Omental fat pad (tissue), 4 donors: ENCODE results near the gene SPACA6. TPM values are rescaled to one million over a fixed set of nuclear protein-coding genes. Genes with fewer than 3 reads are reported as not detected.

ENCODE experiments used
- ATAC-seq: fragments of 150-250 bp; one replicate; pipeline ENCODE4 v1.9.1; 2016; ENCODE audit warnings: mild to moderate bottlenecking, moderate library complexity; ENCODE audit not compliant: low FRiP score
- DNase-seq: peaks from one replicate; pipeline ENCODE4 v3.0.0-alpha.2; 2019; ENCODE audit warnings: low spot score
- total RNA-seq, 4 donors: library from RNA; depleted of rRNA; stranded (reverse); fragments of >200 nt; gene quantifications; one replicate each; pipeline ENCODE4 v1.1.0, GENCODE V29; 2016
- TF ChIP-seq, protein P1 (sequence below), 3 donors: fragments of 450-650 bp; IDR thresholded peaks; one replicate each; pipeline ENCODE4 v1.5.1; 2016 to 2017; ENCODE audit warnings: antibody characterized with exemption in 3 of 3, mild to moderate bottlenecking in 3 of 3, moderate library complexity in 2 of 3

Gene SPACA6
- total RNA-seq, 4 donors from 2014 or later, result 6.2 to 14.2 (median 11.4) TPM

DNA sequence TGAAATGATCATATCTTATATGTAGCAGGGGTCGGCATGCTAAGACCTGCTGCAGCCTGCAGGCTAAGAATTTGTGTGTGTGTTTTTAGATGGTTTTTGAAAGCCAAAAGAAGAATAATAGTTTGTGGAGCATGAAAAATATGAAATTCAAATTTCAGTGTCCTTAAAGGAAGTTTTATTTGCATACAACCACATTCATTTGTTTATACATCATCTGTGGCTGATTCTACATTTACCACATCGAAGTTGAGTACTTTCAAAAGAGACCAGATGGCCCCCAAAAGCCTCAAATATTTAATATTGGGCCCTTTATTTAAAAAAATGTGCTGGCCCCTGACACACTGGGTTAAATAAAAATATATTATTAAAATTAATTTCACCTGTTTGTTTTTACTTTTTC, 29.4 kb downstream of the SPACA6 start:
- no peak for DNase-seq
- no peak for ATAC-seq
- TF ChIP-seq, protein P1, sequence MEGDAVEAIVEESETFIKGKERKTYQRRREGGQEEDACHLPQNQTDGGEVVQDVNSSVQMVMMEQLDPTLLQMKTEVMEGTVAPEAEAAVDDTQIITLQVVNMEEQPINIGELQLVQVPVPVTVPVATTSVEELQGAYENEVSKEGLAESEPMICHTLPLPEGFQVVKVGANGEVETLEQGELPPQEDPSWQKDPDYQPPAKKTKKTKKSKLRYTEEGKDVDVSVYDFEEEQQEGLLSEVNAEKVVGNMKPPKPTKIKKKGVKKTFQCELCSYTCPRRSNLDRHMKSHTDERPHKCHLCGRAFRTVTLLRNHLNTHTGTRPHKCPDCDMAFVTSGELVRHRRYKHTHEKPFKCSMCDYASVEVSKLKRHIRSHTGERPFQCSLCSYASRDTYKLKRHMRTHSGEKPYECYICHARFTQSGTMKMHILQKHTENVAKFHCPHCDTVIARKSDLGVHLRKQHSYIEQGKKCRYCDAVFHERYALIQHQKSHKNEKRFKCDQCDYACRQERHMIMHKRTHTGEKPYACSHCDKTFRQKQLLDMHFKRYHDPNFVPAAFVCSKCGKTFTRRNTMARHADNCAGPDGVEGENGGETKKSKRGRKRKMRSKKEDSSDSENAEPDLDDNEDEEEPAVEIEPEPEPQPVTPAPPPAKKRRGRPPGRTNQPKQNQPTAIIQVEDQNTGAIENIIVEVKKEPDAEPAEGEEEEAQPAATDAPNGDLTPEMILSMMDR (IDR thresholded peaks at IDR 0.05), result no peak

DNA sequence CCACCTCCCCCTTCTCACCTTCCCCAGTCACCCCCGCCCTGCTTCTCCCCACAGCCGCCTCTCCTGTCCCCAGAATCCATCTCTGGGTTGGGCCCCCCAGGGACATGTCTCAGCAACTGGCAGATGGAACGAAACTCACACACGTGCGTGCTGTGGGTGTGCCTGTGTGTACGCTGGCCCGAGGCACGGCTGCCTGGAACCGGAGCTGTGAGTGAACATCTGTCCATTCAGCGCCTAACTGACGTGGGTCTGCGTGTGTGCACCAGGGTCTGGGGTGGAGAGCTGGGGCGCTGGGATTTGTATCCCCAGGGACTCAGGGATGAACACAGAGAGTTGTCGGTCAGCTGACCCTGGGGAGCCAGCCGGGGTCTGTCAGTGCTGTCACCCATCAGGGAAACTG, 31.4 kb downstream of the SPACA6 start:
- ATAC-seq (peak; percentile 13), DNase-seq (no peak)
- TF ChIP-seq, protein P1 (IDR thresholded peaks at IDR 0.05), result no peak

DNA sequence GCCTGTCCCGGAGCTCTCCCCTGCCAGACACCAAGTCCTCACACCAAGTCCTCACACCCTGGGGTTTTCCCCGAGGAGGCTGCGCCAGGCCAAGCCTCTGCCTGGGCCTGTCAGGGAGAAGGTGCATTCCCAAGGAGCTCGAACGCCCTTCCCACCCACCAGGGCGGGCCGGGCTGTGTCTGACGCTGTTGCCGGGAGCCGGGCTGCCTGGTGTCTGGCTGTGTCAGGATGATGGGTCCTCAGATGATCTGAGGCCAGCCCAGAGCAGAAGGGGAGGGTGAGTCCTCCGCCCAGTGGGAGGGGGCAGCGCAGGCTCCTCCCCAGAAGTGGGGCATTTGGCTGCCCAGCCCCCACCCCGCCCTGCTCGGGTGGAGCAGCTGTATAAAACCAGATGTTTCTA, 32.9 kb downstream of the SPACA6 start:
- TF ChIP-seq, protein P1 (IDR thresholded peaks at IDR 0.05), result no peak
- peak; percentile 65 for DNase-seq
- peak; percentile 76 for ATAC-seq

DNA sequence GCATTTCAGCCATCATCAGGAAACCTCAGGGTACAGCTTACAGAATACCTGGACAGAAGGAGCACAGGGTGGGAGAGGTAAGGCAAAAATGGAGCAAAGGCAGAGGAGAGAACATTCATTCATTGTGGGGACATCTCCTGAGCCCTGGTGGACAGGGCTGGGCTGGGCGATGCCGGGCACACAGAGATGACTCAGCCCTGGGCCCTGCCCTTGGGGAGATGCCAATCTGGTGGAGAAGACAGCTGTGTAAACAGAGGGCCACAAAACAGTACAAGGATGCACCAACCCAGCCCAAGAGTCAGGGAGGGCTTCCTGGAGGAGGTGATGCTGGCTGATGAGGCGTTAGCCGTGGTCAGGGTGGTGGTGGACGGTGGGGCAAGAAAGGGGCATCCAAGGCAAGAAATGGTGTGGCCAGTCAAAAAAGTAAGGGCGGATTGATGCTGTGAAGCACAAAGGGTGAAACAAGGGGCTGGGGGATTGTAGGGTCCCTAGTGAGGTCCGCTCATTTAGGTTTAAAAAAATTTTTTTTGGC, 34.3 kb downstream of the SPACA6 start:
- DNase-seq, result no peak
- peak; percentile 12 for ATAC-seq
- TF ChIP-seq, protein P1 (IDR thresholded peaks at IDR 0.05), result no peak

DNA sequence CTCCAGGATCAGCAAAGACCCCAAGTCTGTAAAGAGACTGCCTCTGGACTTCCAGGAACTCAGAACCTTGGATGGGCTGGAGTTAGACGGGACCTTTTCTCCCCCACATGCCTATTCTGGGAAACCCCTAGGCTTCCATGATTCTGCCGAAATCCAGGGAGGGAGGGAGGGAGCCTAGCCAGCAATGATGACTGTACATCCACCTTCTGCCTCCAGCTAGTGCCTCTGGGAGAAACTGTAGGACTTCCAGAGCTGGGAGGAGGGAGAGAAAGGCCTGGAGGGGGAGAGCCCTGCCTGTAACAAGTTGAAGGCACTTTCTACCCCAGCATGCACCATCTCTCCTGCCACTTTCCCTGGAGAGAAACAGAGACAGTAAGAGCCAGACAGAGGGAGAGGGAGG, 36.7 kb downstream of the SPACA6 start:
- TF ChIP-seq, protein P1 (IDR thresholded peaks at IDR 0.05), result no peak
- DNase-seq, result no peak

DNA sequence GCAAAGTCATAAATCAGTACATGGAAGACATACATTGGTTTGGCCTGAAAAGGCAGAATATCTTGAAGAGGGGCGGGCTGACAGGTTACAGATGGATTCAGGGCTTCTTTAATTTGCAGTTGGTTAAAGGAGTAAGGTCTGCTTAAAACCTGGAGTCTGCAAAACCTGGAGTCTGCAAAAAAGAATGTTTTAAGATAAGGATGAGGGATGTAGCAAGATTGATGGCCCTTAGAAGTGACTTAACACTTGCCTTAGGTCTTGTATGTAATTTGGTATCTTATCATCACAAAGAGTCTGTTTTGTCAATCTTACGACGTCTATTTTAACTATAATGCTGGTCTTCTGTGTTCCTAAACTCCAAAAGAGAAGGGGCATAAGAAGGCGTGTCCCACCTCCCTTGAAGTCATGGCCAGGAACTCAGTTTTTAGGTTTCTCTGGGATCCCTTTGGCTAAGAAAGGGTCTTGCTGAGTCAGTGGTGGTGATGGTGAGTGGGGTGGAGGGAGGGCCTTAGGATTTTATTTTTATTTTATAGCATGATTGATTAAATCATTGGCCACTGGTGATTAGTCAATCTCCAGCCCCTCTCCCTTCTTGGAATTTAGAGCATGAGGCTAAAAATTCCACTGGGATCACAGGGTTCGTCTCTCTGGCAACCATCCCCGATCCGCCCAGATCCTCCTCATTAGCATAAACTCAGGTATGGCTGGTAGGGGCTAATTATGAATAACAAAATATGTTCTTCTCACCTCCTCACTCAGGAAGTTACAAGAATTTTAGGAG, 40.8 kb downstream of the SPACA6 start:
- TF ChIP-seq, protein P1 (IDR thresholded peaks at IDR 0.05), result no peak
- no peak for DNase-seq
- peak; percentile 39 for ATAC-seq

More for the DNA sequence above, 36.7 kb downstream of the SPACA6 start:
- peak; percentile 45 for ATAC-seq
